CD14-positive monocyte (primary cell): ENCODE measurements around the gene ZBTB7C. TPM values are rescaled to one million over a fixed set of nuclear protein-coding genes. Genes with fewer than 3 reads are reported as not detected.

ENCODE experiments used
- DNase-seq, 3 donors: peaks; one replicate each; pipeline ENCODE4 v3.0.0-alpha.2; 2011 to 2022
- H2AFZ ChIP-seq: 2 replicates; pipeline ENCODE4 v1.6.0; 2012; ENCODE audit warnings: mild to moderate bottlenecking, low read depth, low read length, inconsistent platforms; ENCODE audit not compliant: insufficient read depth, poor library complexity, severe bottlenecking
- H3K27ac ChIP-seq, 2 donors: 1 replicate in 1 of 2; 2 replicates in 1 of 2; pipeline ENCODE4 v1.5.1; 2012 to 2013; ENCODE audit warnings: low read length in 2 of 2, control low read depth in 1 of 2, inconsistent platforms in 1 of 2, low read depth in 1 of 2, mild to moderate bottlenecking in 1 of 2
- H3K27me3 ChIP-seq, 2 donors: one replicate each; pipeline versions ENCODE4 v1.6.0 to v1.6.1; 2011 to 2013; ENCODE audit warnings: low read length in 2 of 2; ENCODE audit not compliant: control insufficient read depth in 2 of 2, insufficient read depth in 2 of 2
- H3K36me3 ChIP-seq, 2 donors: replicated peaks in 1 of 2; 1 replicate in 1 of 2; 2 replicates in 1 of 2; pipeline versions ENCODE4 v1.5.1 to v1.6.1; 2012 to 2013; ENCODE audit warnings: low read length in 2 of 2, control low read depth in 1 of 2, inconsistent platforms in 1 of 2, mild to moderate bottlenecking in 1 of 2; ENCODE audit not compliant: insufficient read depth in 2 of 2, control insufficient read depth in 1 of 2
- H3K4me1 ChIP-seq, 2 donors: 1 replicate in 1 of 2; 2 replicates in 1 of 2; pipeline versions ENCODE4 v1.5.1 to v1.6.1; 2012 to 2013; ENCODE audit warnings: low read length in 2 of 2, control low read depth in 1 of 2, inconsistent platforms in 1 of 2, mild to moderate bottlenecking in 1 of 2, moderate library complexity in 1 of 2; ENCODE audit not compliant: insufficient read depth in 2 of 2, control insufficient read depth in 1 of 2
- H3K4me2 ChIP-seq: replicated peaks from 2 replicates; pipeline ENCODE3; 2012; ENCODE audit warnings: low read length, moderate library complexity, mild to moderate bottlenecking; ENCODE audit not compliant: poor library complexity, severe bottlenecking; ENCODE audit errors: extremely low read depth
- H3K4me3 ChIP-seq, 3 experiments: fragments of 200-600 bp in 1 of 3; sonication (generic) in 1 of 3; replicated peaks in 1 of 3; 1 replicate in 2 of 3; 2 replicates in 1 of 3; pipeline ENCODE4 v1.5.1; 2011 to 2013; ENCODE audit warnings: low read length in 3 of 3, mild to moderate bottlenecking in 3 of 3, control low read depth in 2 of 3, low read depth in 2 of 3, inconsistent platforms in 1 of 3, moderate library complexity in 1 of 3
- H3K79me2 ChIP-seq: 2 replicates; pipeline ENCODE4 v1.6.0; 2012; ENCODE audit warnings: mild to moderate bottlenecking, control low read depth, inconsistent platforms, low read length, moderate library complexity; ENCODE audit not compliant: insufficient read depth
- H3K9ac ChIP-seq: 2 replicates; pipeline ENCODE4 v1.6.0; 2017; ENCODE audit warnings: low read length, mild to moderate bottlenecking; ENCODE audit not compliant: insufficient read depth, poor library complexity, severe bottlenecking
- H3K9me3 ChIP-seq, 2 donors: replicated peaks in 1 of 2; 1 replicate in 1 of 2; 2 replicates in 1 of 2; pipeline versions ENCODE4 v1.5.1 to v1.6.1; 2012 to 2013; ENCODE audit warnings: low read length in 2 of 2, control low read depth in 1 of 2; ENCODE audit not compliant: control insufficient read depth in 1 of 2, insufficient read depth in 1 of 2
- H4K20me1 ChIP-seq: 2 replicates; pipeline ENCODE4 v1.6.0; 2012; ENCODE audit warnings: mild to moderate bottlenecking, low read length, control low read depth, moderate library complexity; ENCODE audit not compliant: insufficient read depth
- H3K27ac Mint-ChIP-seq, 7 donors: one replicate each; pipeline ENCODE4 v1.8.0; 2020; ENCODE audit warnings: mild to moderate bottlenecking in 7 of 7, mixed read lengths in 7 of 7, moderate library complexity in 6 of 7, inconsistent platforms in 2 of 7
- H3K27me3 Mint-ChIP-seq, 3 donors: one replicate each; pipeline ENCODE4 v1.8.0; 2021 to 2022; ENCODE audit warnings: low read depth in 3 of 3, mild to moderate bottlenecking in 3 of 3, mixed read lengths in 3 of 3, moderate library complexity in 3 of 3, inconsistent platforms in 1 of 3
- H3K36me3 Mint-ChIP-seq, 2 donors: one replicate each; pipeline ENCODE4 v1.8.0; 2020; ENCODE audit warnings: mixed read lengths in 2 of 2, inconsistent platforms in 1 of 2, mild to moderate bottlenecking in 1 of 2
- H3K4me1 Mint-ChIP-seq: one replicate; pipeline ENCODE4 v1.8.0; 2020; ENCODE audit warnings: mild to moderate bottlenecking, mixed read lengths
- H3K4me3 Mint-ChIP-seq, 2 donors: one replicate each; pipeline ENCODE4 v1.8.0; 2020; ENCODE audit warnings: mild to moderate bottlenecking in 2 of 2, mixed read lengths in 2 of 2, moderate library complexity in 1 of 2
- H3K9me3 Mint-ChIP-seq, 7 donors: one replicate each; pipeline ENCODE4 v1.8.0; 2020 to 2022; ENCODE audit warnings: mixed read lengths in 7 of 7, mild to moderate bottlenecking in 6 of 7, moderate library complexity in 6 of 7, inconsistent platforms in 2 of 7
- CTCF ChIP-seq: fragments of 200-600 bp; IDR thresholded peaks from one replicate; pipeline ENCODE4 v1.8.0; 2022; ENCODE audit warnings: antibody characterized with exemption, mild to moderate bottlenecking
- WGBS: methylation state at CpG from one replicate; pipeline ENCODE4 v1.1.5; 2013; ENCODE audit warnings: missing lambda C conversion rate; ENCODE audit not compliant: insufficient coverage; 5-methylcytosine and 5-hydroxymethylcytosine counted together
- intact Hi-C, 2 donors: fragments of 100-400 bp; cut with micrococcal nuclease; formaldehyde crosslinking; loops; one replicate each; pipeline versions ENCODE4 v1.15.0 to v1.15.1; 2023
- polyA plus RNA-seq, 3 donors: library from polyadenylated mRNA; depleted of rRNA in 1 of 3; unstranded in 2 of 3; stranded (reverse) in 1 of 3; fragments of 300-500 nt in 2 of 3; fragments of >200 nt in 1 of 3; fragmentation: Illumina TruSeq in 2 of 3; gene quantifications; 1 replicate in 2 of 3; 2 replicates in 1 of 3; pipeline ENCODE4 v1.2.3, GENCODE V29; 2012 to 2021

The ZBTB7C gene
- polyA plus RNA-seq, 3 donors: 0.03 to 0.09 TPM; not detected in 1

GRCh38 chr18:48154828-48155227 lies 254.4 kb downstream of the ZBTB7C start:
- Histone ChIP-seq H3K4me1 (peaks cover 0 to 5% of the 10 kb centered on the region in 2 donors), H3K4me2 (no peak overlapping the region), H4K20me1 (no peaks in the 10 kb centered on the region), H2AFZ (no peak overlapping the region), H3K27ac (no peak overlapping the region), H3K36me3 (no peaks in the 10 kb centered on the region), H3K27me3 (peaks cover 0 to under 1% of the 10 kb centered on the region in 2 donors), H3K9me3 (no peaks in the 10 kb centered on the region), H3K79me2 (no peaks in the 10 kb centered on the region), H3K9ac (no peak overlapping the region), H3K4me3 (no peak overlapping the region)
- peaks cover 3 to 19% (median 16%) of the 10 kb centered on the region in 3 donors for H3K27me3 Mint-ChIP-seq
- TF ChIP-seq CTCF: no peak
- intact Hi-C loops: no loop called here
- no peak overlapping the region for H3K4me3 Mint-ChIP-seq
- no peak overlapping the region for H3K27ac Mint-ChIP-seq
- peaks cover 4% of the 10 kb centered on the region for H3K4me1 Mint-ChIP-seq
- no peak for DNase-seq
- no peaks in the 10 kb centered on the region for H3K36me3 Mint-ChIP-seq
- H3K9me3 Mint-ChIP-seq: peaks cover 0 to 2% (median 0%) of the 10 kb centered on the region in 7 donors

GRCh38 chr18:48153613-48154481 lies 255.3 kb downstream of the ZBTB7C start:
- no peak overlapping the region for H3K9ac ChIP-seq
- no peaks in the 10 kb centered on the region for H3K9me3 ChIP-seq
- no peak overlapping the region for H3K4me3 Mint-ChIP-seq
- H3K36me3 ChIP-seq: no peaks in the 10 kb centered on the region
- peaks cover 4% of the 10 kb centered on the region for H3K4me1 Mint-ChIP-seq
- no peak overlapping the region for H3K4me3 ChIP-seq
- intact Hi-C loops: no loop called here
- H3K79me2 ChIP-seq: no peaks in the 10 kb centered on the region
- H4K20me1 ChIP-seq: no peaks in the 10 kb centered on the region
- H3K27me3 ChIP-seq: no peaks in the 10 kb centered on the region
- DNase-seq: no peak
- no peak overlapping the region for H3K27ac ChIP-seq
- no peaks in the 10 kb centered on the region for H3K36me3 Mint-ChIP-seq
- WGBS: 92% methylated on average over 7 of the region's 7 CpGs
- peaks cover 0 to 5% of the 10 kb centered on the region in 2 donors for H3K4me1 ChIP-seq
- H3K27ac Mint-ChIP-seq: no peak overlapping the region
- TF ChIP-seq CTCF: no peak
- peaks cover 0 to 2% (median 0%) of the 10 kb centered on the region in 7 donors for H3K9me3 Mint-ChIP-seq
- H3K27me3 Mint-ChIP-seq: peaks cover 0 to 21% (median 14%) of the 10 kb centered on the region in 3 donors
- H2AFZ ChIP-seq: no peak overlapping the region
- H3K4me2 ChIP-seq: no peak overlapping the region
